ENCODE measurements around the gene COX6B2. TPM values are rescaled to one million over a fixed set of nuclear protein-coding genes. Genes with fewer than 3 reads are reported as not detected.
"Not testable (repeated sequence)": the region's sequence is repeated elsewhere in the genome, so short reads cannot be mapped to it uniquely, and the experiment has no call there.

The COX6B2 gene
- total RNA-seq, 1 donor from 2014 or later: not detected

- no peak for DNase-seq
Observed at GRCh38 chr19:55341595-55342531, 12.7 kb downstream of the COX6B2 start.

GRCh38 chr19:55341171-55341588 is 13.3 kb downstream of the COX6B2 start:
- DNase-seq: peak; percentile 9

GRCh38 chr19:55340784-55341147 is 13.8 kb downstream of the COX6B2 start:
- DNase-seq: no peak

- no peak for DNase-seq
Observed at GRCh38 chr19:55339889-55340783, 14.4 kb downstream of the COX6B2 start.

- peak; percentile 100 for DNase-seq
Observed at GRCh38 chr19:55339105-55339888, 15.2 kb downstream of the COX6B2 start, which contains the start of gene KMT5C. Gene KMT5C, plus strand, starts transcription at chr19:55339876. Its CDS starts 2,061 bp downstream, at chr19:55341937.

- no peak for DNase-seq
Observed at GRCh38 chr19:55336101-55336500, 18.4 kb downstream of the COX6B2 start.

- no peak for DNase-seq
Observed at GRCh38 chr19:55333870-55334269, 20.6 kb downstream of the COX6B2 start.

- not testable (repeated sequence) for DNase-seq
Observed at GRCh38 chr19:55329791-55330190, 24.7 kb downstream of the COX6B2 start.

- DNase-seq: not testable (repeated sequence)
Observed at GRCh38 chr19:55328774-55329318, 25.7 kb downstream of the COX6B2 start.

- no peak for DNase-seq
Observed at GRCh38 chr19:55325172-55325571, 29.3 kb downstream of the COX6B2 start, which contains the start of gene TMEM150B. Gene TMEM150B, minus strand, starts transcription at chr19:55325341. Its CDS starts 4,305 bp downstream, at chr19:55321036.

GRCh38 chr19:55324662-55325061 is 29.9 kb downstream of the COX6B2 start:
- DNase-seq: no peak

- no peak for DNase-seq
Observed at GRCh38 chr19:55322204-55322885, 32.2 kb downstream of the COX6B2 start.

GRCh38 chr19:55321466-55322137 is 32.9 kb downstream of the COX6B2 start:
- no peak for DNase-seq

GRCh38 chr19:55320844-55321419 is 33.6 kb downstream of the COX6B2 start:
- no peak for DNase-seq

GRCh38 chr19:55319785-55320184 is 34.7 kb downstream of the COX6B2 start:
- DNase-seq: no peak

GRCh38 chr19:55316646-55317045 is 37.9 kb downstream of the COX6B2 start:
- no peak for DNase-seq

- no peak for DNase-seq
Observed at GRCh38 chr19:55315956-55316525, 38.5 kb downstream of the COX6B2 start.

- DNase-seq: no peak
Observed at GRCh38 chr19:55314396-55314795, 40.1 kb downstream of the COX6B2 start.

All from occipital lobe (tissue), 2 donors.